Activated CD8-positive, alpha-beta memory T cell treated with anti-CD3 and anti-CD28 coated beads, Interleukin-2, amount 10 ng/mL, durations not matched to agents 7 days and 5 days (primary cell): ENCODE data around the gene PRKCQ. TPM values are rescaled to one million over a fixed set of nuclear protein-coding genes. Genes with fewer than 3 reads are reported as not detected.

Source experiments
- ATAC-seq: fragments of 150-1000 bp; cut with Tn5 transposase; one replicate; pipeline ENCODE4 v1.10.0; 2021; ENCODE audit warnings: moderate library complexity
- CTCF ChIA-PET: fragments of 350-600 bp; sonication (Branson Sonifier 250); formaldehyde crosslinking; loops from one replicate; lab custom pipeline; 2021; ENCODE audit warnings: antibody characterized with exemption; lab: Charles Lee
- DNase-seq: peaks from one replicate; pipeline ENCODE4 v3.0.0-alpha.2; 2020
- H3K27ac Mint-ChIP-seq: one replicate; pipeline ENCODE4 v1.8.0; 2021; ENCODE audit warnings: mild to moderate bottlenecking, mixed read lengths
- H3K27me3 Mint-ChIP-seq: one replicate; pipeline ENCODE4 v1.8.0; 2021; ENCODE audit warnings: mixed read lengths
- H3K36me3 Mint-ChIP-seq: one replicate; pipeline ENCODE4 v1.8.0; 2021; ENCODE audit warnings: mild to moderate bottlenecking, mixed read lengths
- H3K4me1 Mint-ChIP-seq: one replicate; pipeline ENCODE4 v1.8.0; 2021; ENCODE audit warnings: mixed read lengths
- H3K4me3 Mint-ChIP-seq: one replicate; pipeline ENCODE4 v1.8.0; 2021; ENCODE audit warnings: mild to moderate bottlenecking, moderate library complexity, mixed read lengths
- H3K9me3 Mint-ChIP-seq: one replicate; pipeline ENCODE4 v1.8.0; 2022; ENCODE audit warnings: low read depth, mixed read lengths
- total RNA-seq, 2 experiments: library from RNA; stranded (reverse); gene quantifications; one replicate each; pipeline ENCODE4 v1.2.3, GENCODE V29; 2021

The PRKCQ gene
- total RNA-seq, 2 experiments from 2014 or later: 51.0 to 58.7 TPM

- ATAC-seq: no peak
- Mint-ChIP-seq H3K4me3 (no peak overlapping the region), H3K27me3 (peaks cover 17% of the 10 kb centered on the region), H3K36me3 (peaks cover 2% of the 10 kb centered on the region), H3K27ac (no peak overlapping the region), H3K9me3 (no peaks in the 10 kb centered on the region), H3K4me1 (peaks cover 30% of the 10 kb centered on the region)
- CTCF ChIA-PET: interaction anchor here (0.6 to 9.3 kb wide), 52 partner anchors 9 to 1245 kb away, joined by 3 to 182 read pairs (median 6); partner anchors contain the start of gene PFKFB3
- no peak for DNase-seq
Observed at GRCh38 chr10:6400821-6401465, 179.1 kb downstream of the PRKCQ start.

- Mint-ChIP-seq H3K4me3 (no peak overlapping the region), H3K27me3 (peaks cover 17% of the 10 kb centered on the region), H3K36me3 (peaks cover 2% of the 10 kb centered on the region), H3K4me1 (peaks cover 26% of the 10 kb centered on the region), H3K9me3 (no peaks in the 10 kb centered on the region), H3K27ac (no peak overlapping the region)
- DNase-seq (no peak), ATAC-seq (no peak)
- CTCF ChIA-PET: interaction anchor here (1.0 to 9.3 kb wide), 7 partner anchors 11 to 314 kb away, joined by 3 to 182 read pairs (median 20); partner anchors contain the start of gene PFKFB3
Observed at GRCh38 chr10:6400331-6400730, 179.7 kb downstream of the PRKCQ start.

- DNase-seq: no peak
- Mint-ChIP-seq H3K9me3 (no peaks in the 10 kb centered on the region), H3K27me3 (peaks cover 14% of the 10 kb centered on the region), H3K27ac (no peak overlapping the region), H3K4me3 (no peak overlapping the region), H3K36me3 (peaks cover 2% of the 10 kb centered on the region), H3K4me1 (peaks cover 26% of the 10 kb centered on the region)
- CTCF ChIA-PET: interaction anchor here (1.0 to 9.3 kb wide), 5 partner anchors 11 to 313 kb away, joined by 3 to 182 read pairs (median 3); partner anchors contain the start of gene PFKFB3
- no peak for ATAC-seq
Observed at GRCh38 chr10:6399879-6400278, 180.2 kb downstream of the PRKCQ start.

- Mint-ChIP-seq H3K27ac (no peak overlapping the region), H3K4me1 (peaks cover 25% of the 10 kb centered on the region), H3K27me3 (peaks cover 9% of the 10 kb centered on the region), H3K9me3 (no peaks in the 10 kb centered on the region), H3K36me3 (peaks cover 3% of the 10 kb centered on the region), H3K4me3 (no peak overlapping the region)
- no peak for ATAC-seq
- DNase-seq: no peak
- CTCF ChIA-PET: interaction anchor here (0.5 to 9.3 kb wide), 11 partner anchors 9 to 448 kb away, joined by 3 to 182 read pairs (median 4); partner anchors contain the start of gene PFKFB3
Observed at GRCh38 chr10:6399231-6399741, 180.8 kb downstream of the PRKCQ start.

- Mint-ChIP-seq H3K4me1 (peaks cover 25% of the 10 kb centered on the region), H3K27me3 (peaks cover 5% of the 10 kb centered on the region), H3K9me3 (no peaks in the 10 kb centered on the region), H3K36me3 (peaks cover 5% of the 10 kb centered on the region), H3K4me3 (no peak overlapping the region), H3K27ac (no peak overlapping the region)
- DNase-seq (no peak), ATAC-seq (no peak)
- CTCF ChIA-PET: interaction anchor here (0.5 to 9.3 kb wide), 8 partner anchors 10 to 449 kb away, joined by 3 to 182 read pairs (median 4); partner anchors contain the start of gene PFKFB3
Observed at GRCh38 chr10:6398399-6398798, 181.7 kb downstream of the PRKCQ start.

GRCh38 chr10:6396652-6397051 lies 183.4 kb downstream of the PRKCQ start:
- Mint-ChIP-seq H3K27ac (no peak overlapping the region), H3K9me3 (no peaks in the 10 kb centered on the region), H3K36me3 (peaks cover 12% of the 10 kb centered on the region), H3K4me1 (peaks cover 19% of the 10 kb centered on the region), H3K4me3 (no peak overlapping the region), H3K27me3 (no peaks in the 10 kb centered on the region)
- ATAC-seq (no peak), DNase-seq (no peak)
- CTCF ChIA-PET: interaction anchor here (0.6 to 9.3 kb wide), 3 partner anchors 9 to 195 kb away, joined by 3 to 182 read pairs (median 3); partner anchors contain the start of gene PFKFB3

- DNase-seq (no peak), ATAC-seq (no peak)
- H3K36me3 Mint-ChIP-seq: peaks cover 16% of the 10 kb centered on the region
- H3K4me1 Mint-ChIP-seq: peaks cover 16% of the 10 kb centered on the region
- no peaks in the 10 kb centered on the region for H3K27me3 Mint-ChIP-seq
- H3K27ac Mint-ChIP-seq: no peak overlapping the region
- CTCF ChIA-PET: interaction anchor here (9.3 kb wide), 1 partner anchor 195 kb away, joined by 182 read pairs; the partner anchor contains the start of gene PFKFB3
- no peak overlapping the region for H3K4me3 Mint-ChIP-seq
- H3K9me3 Mint-ChIP-seq: peaks cover under 1% of the 10 kb centered on the region
Observed at GRCh38 chr10:6396226-6396625, 183.8 kb downstream of the PRKCQ start.

- H3K36me3 Mint-ChIP-seq: peaks cover 19% of the 10 kb centered on the region
- CTCF ChIA-PET: interaction anchor here (0.8 to 9.3 kb wide), 4 partner anchors 11 to 222 kb away, joined by 3 to 182 read pairs (median 4); partner anchors contain the start of gene PFKFB3
- H3K27me3 Mint-ChIP-seq: no peaks in the 10 kb centered on the region
- H3K27ac Mint-ChIP-seq: no peak overlapping the region
- peaks cover 7% of the 10 kb centered on the region for H3K9me3 Mint-ChIP-seq
- H3K4me1 Mint-ChIP-seq: peaks cover 16% of the 10 kb centered on the region
- ATAC-seq (no peak), DNase-seq (no peak)
- H3K4me3 Mint-ChIP-seq: no peak overlapping the region
Observed at GRCh38 chr10:6395606-6396005, 184.5 kb downstream of the PRKCQ start.

GRCh38 chr10:6394084-6394483 lies 186.0 kb downstream of the PRKCQ start:
- ATAC-seq (no peak), DNase-seq (peak; percentile 31)
- Mint-ChIP-seq H3K4me1 (peaks cover 4% of the 10 kb centered on the region), H3K36me3 (peaks cover 26% of the 10 kb centered on the region), H3K27ac (no peak overlapping the region), H3K9me3 (peaks cover 15% of the 10 kb centered on the region), H3K4me3 (no peak overlapping the region), H3K27me3 (no peaks in the 10 kb centered on the region)
- CTCF ChIA-PET: interaction anchor here (0.8 to 1.6 kb wide), 2 partner anchors 29 to 211 kb away, joined by 3 to 4 read pairs; no protein-coding TSS in a partner anchor

- CTCF ChIA-PET: interaction anchor here (1.0 kb wide), 1 partner anchor 190 kb away, joined by 3 read pairs; the partner anchor contains the start of gene PFKFB3
- ATAC-seq (no peak), DNase-seq (no peak)
- H3K9me3 Mint-ChIP-seq: peaks cover 15% of the 10 kb centered on the region
- H3K27me3 Mint-ChIP-seq: no peaks in the 10 kb centered on the region
- peaks cover 27% of the 10 kb centered on the region for H3K36me3 Mint-ChIP-seq
- no peaks in the 10 kb centered on the region for H3K4me1 Mint-ChIP-seq
- no peak overlapping the region for H3K4me3 Mint-ChIP-seq
- no peak overlapping the region for H3K27ac Mint-ChIP-seq
Observed at GRCh38 chr10:6393168-6393567, 186.9 kb downstream of the PRKCQ start.

GRCh38 chr10:6390213-6390845 lies 189.7 kb downstream of the PRKCQ start:
- ATAC-seq (no peak), DNase-seq (no peak)
- H3K4me1 Mint-ChIP-seq: no peaks in the 10 kb centered on the region
- no peak overlapping the region for H3K27ac Mint-ChIP-seq
- H3K36me3 Mint-ChIP-seq: peaks cover 33% of the 10 kb centered on the region
- no peak overlapping the region for H3K4me3 Mint-ChIP-seq
- H3K27me3 Mint-ChIP-seq: no peaks in the 10 kb centered on the region
- peaks cover 22% of the 10 kb centered on the region for H3K9me3 Mint-ChIP-seq
- CTCF ChIA-PET: interaction anchor here (1.2 to 2.2 kb wide), 4 partner anchors 8 to 188 kb away, joined by 3 to 12 read pairs (median 7); partner anchors contain the start of gene PFKFB3

- CTCF ChIA-PET: interaction anchor here (0.8 to 2.1 kb wide), 6 partner anchors 9 to 215 kb away, joined by 3 to 7 read pairs (median 3); partner anchors contain the start of gene PFKFB3
Observed at GRCh38 chr10:6388261-6388893, 191.7 kb downstream of the PRKCQ start.

More at GRCh38 chr10:6388261-6388893, 191.7 kb downstream of the PRKCQ start:
- Mint-ChIP-seq H3K27ac (no peak overlapping the region), H3K9me3 (peaks cover 22% of the 10 kb centered on the region), H3K36me3 (peaks cover 31% of the 10 kb centered on the region), H3K4me3 (no peak overlapping the region), H3K27me3 (no peaks in the 10 kb centered on the region), H3K4me1 (peaks cover 2% of the 10 kb centered on the region)
- ATAC-seq: no peak
- peak; percentile 31 for DNase-seq
